MCF 10A (cell line): ENCODE results near the gene GNPTG. TPM values are rescaled to one million over a fixed set of nuclear protein-coding genes. Genes with fewer than 3 reads are reported as not detected.

Experiments used
- BruUV-seq: library from RNA; stranded (reverse); fragments of 400-500 nt; replicated peaks from 2 replicates; lab custom pipeline; 2021; lab: Mats Ljungman, UMichigan
- CTCF ChIA-PET: fragments of 300-600 bp; sonication (Branson Sonifier 250); formaldehyde crosslinking; extraction: SDS; loops from one replicate; lab custom pipeline; 2021; ENCODE audit warnings: antibody characterized with exemption, inconsistent platforms; lab: Yijun Ruan, JAX
- POLR2A ChIA-PET: fragments of 300-600, 350-650 bp; sonication (Branson Sonifier 250); formaldehyde crosslinking; extraction: SDS; loops from one replicate; lab custom pipeline; 2020; ENCODE audit warnings: antibody characterized with exemption, inconsistent platforms; lab: Yijun Ruan, JAX
- DNase-seq: peaks from one replicate; pipeline ENCODE4 v3.0.0-alpha.2; 2018; ENCODE audit not compliant: unreplicated experiment
- H3K27ac Mint-ChIP-seq: one replicate; pipeline ENCODE4 v1.8.0; 2022; ENCODE audit warnings: mild to moderate bottlenecking, low read depth, mixed read lengths; ENCODE audit not compliant: unreplicated experiment
- H3K27me3 Mint-ChIP-seq: one replicate; pipeline ENCODE4 v1.8.0; 2022; ENCODE audit warnings: mixed read lengths; ENCODE audit not compliant: insufficient read depth, unreplicated experiment
- H3K36me3 Mint-ChIP-seq: one replicate; pipeline ENCODE4 v1.8.0; 2022; ENCODE audit warnings: mild to moderate bottlenecking, moderate library complexity, mixed read lengths; ENCODE audit not compliant: insufficient read depth, unreplicated experiment
- H3K4me1 Mint-ChIP-seq: one replicate; pipeline ENCODE4 v1.8.0; 2022; ENCODE audit warnings: mixed read lengths; ENCODE audit not compliant: insufficient read depth, unreplicated experiment
- H3K4me3 Mint-ChIP-seq: one replicate; pipeline ENCODE4 v1.8.0; 2022; ENCODE audit warnings: mild to moderate bottlenecking, moderate library complexity, mixed read lengths; ENCODE audit not compliant: unreplicated experiment
- H3K9me3 Mint-ChIP-seq: one replicate; pipeline ENCODE4 v1.8.0; 2022; ENCODE audit warnings: mixed read lengths; ENCODE audit not compliant: unreplicated experiment
- intact Hi-C: fragments of 100-400 bp; cut with micrococcal nuclease; formaldehyde crosslinking; loops from 2 replicates; pipeline ENCODE4 v1.14.1; 2022
- total RNA-seq: library from RNA; stranded (reverse); gene quantifications from 2 replicates; pipeline ENCODE4 v1.2.3, GENCODE V29; 2022
- TF ChIP-seq, protein P1 (sequence below): fragments of 200-600 bp; IDR thresholded peaks from one replicate; pipeline ENCODE4 v1.8.0; 2022; ENCODE audit warnings: antibody characterized with exemption, mild to moderate bottlenecking; ENCODE audit not compliant: unreplicated experiment

GNPTG gene
- total RNA-seq, 1 experiment from 2014 or later, result 37.6 TPM

DNA sequence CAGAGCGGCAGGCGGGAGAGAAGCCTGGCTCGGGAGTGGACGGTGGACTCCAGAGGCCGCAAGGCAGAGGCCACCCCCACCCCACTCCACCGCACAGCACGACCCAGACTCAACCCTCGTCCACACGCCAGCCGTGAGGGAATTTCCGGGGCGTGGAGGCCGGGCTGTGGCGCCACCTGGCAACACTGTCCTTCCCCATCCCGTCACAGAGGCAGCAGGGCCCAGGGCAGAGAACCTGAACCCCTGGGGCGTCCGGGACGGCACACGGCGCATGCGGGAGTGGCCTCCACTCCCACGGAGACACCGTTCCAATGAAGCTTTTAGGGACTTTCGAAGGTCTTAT is 23.5 kb downstream of the GNPTG start:
- intact Hi-C loops, result no loop called here
- ChIA-PET CTCF (no interaction called here), POLR2A (no interaction called here)
- H3K27me3 Mint-ChIP-seq, result no peaks in the 10 kb centered on the region
- DNase-seq, result no peak
- TF ChIP-seq, protein P1, sequence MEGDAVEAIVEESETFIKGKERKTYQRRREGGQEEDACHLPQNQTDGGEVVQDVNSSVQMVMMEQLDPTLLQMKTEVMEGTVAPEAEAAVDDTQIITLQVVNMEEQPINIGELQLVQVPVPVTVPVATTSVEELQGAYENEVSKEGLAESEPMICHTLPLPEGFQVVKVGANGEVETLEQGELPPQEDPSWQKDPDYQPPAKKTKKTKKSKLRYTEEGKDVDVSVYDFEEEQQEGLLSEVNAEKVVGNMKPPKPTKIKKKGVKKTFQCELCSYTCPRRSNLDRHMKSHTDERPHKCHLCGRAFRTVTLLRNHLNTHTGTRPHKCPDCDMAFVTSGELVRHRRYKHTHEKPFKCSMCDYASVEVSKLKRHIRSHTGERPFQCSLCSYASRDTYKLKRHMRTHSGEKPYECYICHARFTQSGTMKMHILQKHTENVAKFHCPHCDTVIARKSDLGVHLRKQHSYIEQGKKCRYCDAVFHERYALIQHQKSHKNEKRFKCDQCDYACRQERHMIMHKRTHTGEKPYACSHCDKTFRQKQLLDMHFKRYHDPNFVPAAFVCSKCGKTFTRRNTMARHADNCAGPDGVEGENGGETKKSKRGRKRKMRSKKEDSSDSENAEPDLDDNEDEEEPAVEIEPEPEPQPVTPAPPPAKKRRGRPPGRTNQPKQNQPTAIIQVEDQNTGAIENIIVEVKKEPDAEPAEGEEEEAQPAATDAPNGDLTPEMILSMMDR, result no peak
- H3K4me1 Mint-ChIP-seq, result peaks cover 5% of the 10 kb centered on the region
- H3K36me3 Mint-ChIP-seq, result peaks cover 23% of the 10 kb centered on the region
- no peak overlapping the region for H3K27ac Mint-ChIP-seq
- no TSS peak for BruUV-seq
- H3K9me3 Mint-ChIP-seq, result no peaks in the 10 kb centered on the region
- no peak overlapping the region for H3K4me3 Mint-ChIP-seq

DNA sequence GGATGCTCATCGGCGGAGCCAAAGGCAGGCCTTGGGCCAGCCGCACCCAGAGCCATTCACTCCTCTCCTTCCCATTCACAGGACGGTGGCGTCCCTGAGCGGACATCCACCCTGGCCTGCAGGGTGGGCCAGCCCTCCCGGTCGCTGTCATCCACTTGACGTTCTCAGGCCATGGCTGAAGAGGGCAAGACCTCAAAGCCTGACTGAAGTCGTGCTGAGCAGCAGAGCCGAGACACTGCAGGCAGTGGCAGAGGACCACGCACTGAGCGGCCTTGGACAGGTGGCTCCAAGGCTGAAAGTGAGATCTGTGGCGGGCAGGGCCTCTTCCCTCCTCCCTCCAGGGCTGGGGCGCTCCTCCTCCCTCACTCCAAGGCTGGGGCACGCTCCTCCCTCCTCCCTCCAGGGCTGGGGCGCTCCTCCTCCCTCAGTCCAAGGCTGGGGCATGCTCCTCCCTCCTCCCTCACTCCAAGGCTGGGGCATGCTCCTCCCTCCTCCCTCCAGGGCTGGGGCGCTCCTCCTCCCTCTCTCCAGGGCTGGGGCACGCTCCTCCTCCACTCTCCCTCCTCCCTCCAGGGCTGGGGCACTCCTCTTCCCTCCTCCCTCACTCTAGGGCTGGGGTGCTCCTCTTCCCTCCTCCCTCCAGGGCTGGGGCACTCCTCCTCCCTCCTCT is 24.1 kb downstream of the GNPTG start:
- H3K4me1 Mint-ChIP-seq, result peaks cover 5% of the 10 kb centered on the region
- H3K27me3 Mint-ChIP-seq, result no peaks in the 10 kb centered on the region
- no peaks in the 10 kb centered on the region for H3K9me3 Mint-ChIP-seq
- DNase-seq, result no peak
- peaks cover 26% of the 10 kb centered on the region for H3K36me3 Mint-ChIP-seq
- POLR2A ChIA-PET, result interaction anchor here (0.6 kb wide), 1 partner anchor 8 kb away, joined by 3 read pairs; no protein-coding TSS in a partner anchor
- no peak overlapping the region for H3K4me3 Mint-ChIP-seq
- no TSS peak for BruUV-seq
- CTCF ChIA-PET, result interaction anchor here (0.5 to 0.7 kb wide), 2 partner anchors 149 to 389 kb away, joined by 3 to 4 read pairs; no protein-coding TSS in a partner anchor
- intact Hi-C loops, result no loop called here
- H3K27ac Mint-ChIP-seq, result no peak overlapping the region
- TF ChIP-seq, protein P1, result no peak

DNA sequence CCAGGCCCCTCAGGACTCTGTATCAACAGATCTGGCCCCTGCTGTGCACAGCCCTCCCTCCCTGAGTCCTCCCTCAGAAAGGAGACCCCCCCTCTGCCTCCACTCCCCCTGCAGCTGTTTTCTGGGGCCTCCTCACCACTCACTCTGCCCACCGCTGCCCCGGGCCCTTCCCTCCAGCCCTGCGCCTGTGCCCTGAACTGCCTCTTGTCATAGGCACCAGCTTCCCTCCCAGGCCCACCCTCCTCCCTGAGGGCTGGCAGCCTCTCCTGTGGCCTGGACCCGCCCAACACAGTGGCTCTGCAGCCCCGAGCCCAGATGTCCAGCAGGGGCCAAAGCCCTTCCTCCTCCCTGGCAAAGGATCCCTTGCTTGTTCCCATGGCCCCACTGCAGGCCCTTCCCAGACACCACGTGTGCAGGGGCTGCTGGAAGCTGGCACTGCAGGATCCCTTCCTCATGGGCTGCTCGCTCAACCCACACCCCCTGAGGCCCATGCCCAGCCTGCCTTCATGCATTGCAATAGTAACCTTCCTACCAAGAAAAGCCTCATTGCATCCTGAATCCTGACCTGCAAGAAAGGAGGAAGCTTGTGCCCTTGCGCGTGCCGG is 25.8 kb downstream of the GNPTG start:
- Mint-ChIP-seq H3K36me3 (peaks cover 17% of the 10 kb centered on the region), H3K4me3 (no peak overlapping the region), H3K4me1 (peaks cover 5% of the 10 kb centered on the region), H3K27ac (no peak overlapping the region), H3K27me3 (no peaks in the 10 kb centered on the region), H3K9me3 (no peaks in the 10 kb centered on the region)
- ChIA-PET CTCF (interaction anchor here (1.4 kb wide), 1 partner anchor 14 kb away, joined by 4 read pairs; no protein-coding TSS in a partner anchor), POLR2A (interaction anchor here (0.8 kb wide), 1 partner anchor 26 kb away, joined by 3 read pairs; no protein-coding TSS in a partner anchor)
- BruUV-seq, result no TSS peak
- no peak for DNase-seq
- intact Hi-C loops, result no loop called here
- TF ChIP-seq, protein P1, result no peak

GRCh38 chr16:1378087-1378803 is 26.5 kb downstream of the GNPTG start:
- DNase-seq, result no peak
- intact Hi-C loops, result no loop called here
- H3K27me3 Mint-ChIP-seq, result no peaks in the 10 kb centered on the region
- peaks cover 5% of the 10 kb centered on the region for H3K4me1 Mint-ChIP-seq
- H3K36me3 Mint-ChIP-seq, result peaks cover 25% of the 10 kb centered on the region
- CTCF ChIA-PET, result interaction anchor here (1.0 to 1.4 kb wide), 2 partner anchors 13 to 14 kb away, joined by 3 to 4 read pairs; no protein-coding TSS in a partner anchor
- H3K4me3 Mint-ChIP-seq, result peak overlapping the region; percentile 71
- peak overlapping the region; percentile 35 for H3K27ac Mint-ChIP-seq
- BruUV-seq, result no TSS peak
- POLR2A ChIA-PET, result interaction anchor here (0.6 to 1.9 kb wide), 8 partner anchors 14 to 1539 kb away, joined by 3 to 8 read pairs (median 4); partner anchors contain the start of genes UBE2I and UQCC4
- H3K9me3 Mint-ChIP-seq, result no peaks in the 10 kb centered on the region
- TF ChIP-seq, protein P1, result no peak
